IMR-90 (cell line): ENCODE data around the gene CDKN1C. TPM values are rescaled to one million over a fixed set of nuclear protein-coding genes. Genes with fewer than 3 reads are reported as not detected.
A peak's percentile ranks its signal among the peaks of the same experiment; 100 is the strongest.

ENCODE experiments used
- ATAC-seq: fragments of 200-7000 bp; cut with Tn5 transposase; 2 replicates; pipeline ENCODE4 v1.9.1; 2020; ENCODE audit warnings: low read depth, mild to moderate bottlenecking, moderate library complexity
- BruUV-seq: library from RNA; stranded (reverse); fragments of 400-500 nt; replicated peaks from 2 replicates; lab custom pipeline; 2021; lab: Mats Ljungman, UMichigan
- CTCF ChIA-PET: fragments of 300-600 bp; formaldehyde crosslinking; extraction: SDS; loops from one replicate; lab custom pipeline; 2021; ENCODE audit warnings: antibody characterized with exemption; lab: Yijun Ruan, JAX
- POLR2A ChIA-PET: fragments of 300-600 bp; sonication (Branson Sonifier 250); formaldehyde crosslinking; loops from one replicate; lab custom pipeline; 2022; ENCODE audit warnings: antibody characterized with exemption; ENCODE audit not compliant: unreplicated experiment; lab: Charles Lee
- DNase-seq: peaks from one replicate; pipeline ENCODE4 v3.0.0; 2013
- H2AFZ ChIP-seq: replicated peaks from 2 replicates; pipeline ENCODE3; 2013; ENCODE audit warnings: low read length, mild to moderate bottlenecking; ENCODE audit not compliant: poor library complexity
- H2AK5ac ChIP-seq: 2 replicates; pipeline ENCODE4 v1.6.1; 2013; ENCODE audit warnings: low read depth, low read length, inconsistent platforms
- H2AK9ac ChIP-seq: replicated peaks from 2 replicates; pipeline ENCODE3; 2013; ENCODE audit warnings: mild to moderate bottlenecking, low read depth, low read length, moderate library complexity; ENCODE audit not compliant: poor library complexity
- H2BK120ac ChIP-seq: 2 replicates; pipeline ENCODE4 v1.6.1; 2013; ENCODE audit warnings: low read depth, low read length, inconsistent platforms
- H2BK15ac ChIP-seq: 3 replicates; pipeline ENCODE4 v1.6.1; 2013; ENCODE audit warnings: low read depth, low read length, inconsistent platforms
- H2BK20ac ChIP-seq: 2 replicates; pipeline ENCODE4 v1.6.1; 2013; ENCODE audit warnings: low read depth, mild to moderate bottlenecking, inconsistent platforms, low read length, moderate library complexity
- H2BK5ac ChIP-seq: 2 replicates; pipeline ENCODE4 v1.6.1; 2013; ENCODE audit warnings: mild to moderate bottlenecking, low read depth, low read length, inconsistent platforms; ENCODE audit not compliant: poor library complexity, severe bottlenecking
- H3K14ac ChIP-seq: replicated peaks from 2 replicates; pipeline ENCODE4 v1.6.1; 2013; ENCODE audit warnings: low read depth, low read length, inconsistent platforms
- H3K18ac ChIP-seq: 2 replicates; pipeline ENCODE4 v1.6.1; 2013; ENCODE audit warnings: low read depth, low read length, control low read depth
- H3K23ac ChIP-seq: 2 replicates; pipeline ENCODE4 v1.6.1; 2013; ENCODE audit warnings: low read depth, low read length, inconsistent platforms
- H3K27ac ChIP-seq: 2 replicates; pipeline ENCODE4 v1.5.1; 2013; ENCODE audit warnings: mild to moderate bottlenecking, control low read depth, low read length; ENCODE audit not compliant: insufficient read depth
- H3K27me3 ChIP-seq: 2 replicates; pipeline ENCODE4 v1.6.1; 2013; ENCODE audit warnings: low read length; ENCODE audit not compliant: control insufficient read depth, insufficient read depth
- H3K36me3 ChIP-seq: 2 replicates; pipeline ENCODE4 v1.6.1; 2013; ENCODE audit warnings: low read length, mixed read lengths; ENCODE audit not compliant: control insufficient read depth, insufficient read depth
- H3K4ac ChIP-seq: 2 replicates; pipeline ENCODE4 v1.6.1; 2013; ENCODE audit warnings: low read depth, low read length, inconsistent platforms
- H3K4me1 ChIP-seq: 2 replicates; pipeline ENCODE4 v1.6.1; 2013; ENCODE audit warnings: low read length, mixed read lengths; ENCODE audit not compliant: control insufficient read depth, insufficient read depth
- H3K4me2 ChIP-seq: 2 replicates; pipeline ENCODE4 v1.6.1; 2013; ENCODE audit warnings: low read depth, mild to moderate bottlenecking, control low read depth, low read length, moderate library complexity
- H3K4me3 ChIP-seq: 2 replicates; pipeline ENCODE4 v1.5.1; 2013; ENCODE audit warnings: low read depth, mild to moderate bottlenecking, control low read depth, low read length, moderate library complexity; ENCODE audit not compliant: insufficient read depth
- H3K56ac ChIP-seq: 2 replicates; pipeline ENCODE4 v1.6.1; 2013; ENCODE audit warnings: low read length, inconsistent platforms; ENCODE audit not compliant: insufficient read depth; ENCODE audit errors: extremely low read depth
- H3K79me1 ChIP-seq, 2 experiments: 2 replicates each; pipeline ENCODE4 v1.6.1; 2013; ENCODE audit warnings: low read length in 2 of 2, inconsistent platforms in 1 of 2, low read depth in 1 of 2
- H3K9ac ChIP-seq: 2 replicates; pipeline ENCODE4 v1.6.1; 2013; ENCODE audit warnings: low read depth, low read length, control low read depth
- H3K9me1 ChIP-seq: 2 replicates; pipeline ENCODE4 v1.6.1; 2013; ENCODE audit warnings: low read length, inconsistent platforms; ENCODE audit not compliant: insufficient read depth
- H3K9me3 ChIP-seq: 2 replicates; pipeline ENCODE4 v1.6.1; 2013; ENCODE audit warnings: low read length; ENCODE audit not compliant: control insufficient read depth, insufficient read depth
- H4K20me1 ChIP-seq: 2 replicates; pipeline ENCODE4 v1.6.1; 2013; ENCODE audit warnings: low read length, inconsistent platforms; ENCODE audit not compliant: insufficient read depth
- H4K5ac ChIP-seq: 2 replicates; pipeline ENCODE4 v1.6.1; 2013; ENCODE audit warnings: mild to moderate bottlenecking, low read depth, low read length, control low read depth
- H4K8ac ChIP-seq, 2 experiments: 2 replicates each; pipeline ENCODE4 v1.6.1; 2013; ENCODE audit warnings: low read depth in 2 of 2, low read length in 2 of 2, control low read depth in 1 of 2, inconsistent platforms in 1 of 2
- H4K91ac ChIP-seq: 2 replicates; pipeline ENCODE4 v1.6.1; 2013; ENCODE audit warnings: low read depth, low read length, inconsistent platforms; ENCODE audit not compliant: insufficient read depth
- BHLHE40 ChIP-seq: fragments of 150-350 bp; IDR thresholded peaks from 2 replicates; pipeline ENCODE4 v1.6.1; 2016; ENCODE audit warnings: mild to moderate bottlenecking, low read depth, low read length
- CEBPB ChIP-seq: IDR thresholded peaks from 2 replicates; pipeline ENCODE4 v1.6.1; 2012; ENCODE audit warnings: low read depth, low read length, improper control_type of control experiment
- CHD1 ChIP-seq: IDR thresholded peaks from 2 replicates; pipeline ENCODE4 v1.6.1; 2012; ENCODE audit warnings: low read depth, low read length, improper control_type of control experiment
- CTCF ChIP-seq: conservative IDR thresholded peaks from 2 replicates; pipeline ENCODE4 v1.5.1; 2012; ENCODE audit warnings: mild to moderate bottlenecking, low read depth, low read length, improper control_type of control experiment
- FOS ChIP-seq: fragments of 150-350 bp; IDR thresholded peaks from 2 replicates; pipeline ENCODE4 v1.6.1; 2016; ENCODE audit warnings: low read depth, low read length
- MAFK ChIP-seq: IDR thresholded peaks from 2 replicates; pipeline ENCODE4 v1.6.1; 2012; ENCODE audit warnings: low read depth, low read length, improper control_type of control experiment
- MAZ ChIP-seq: IDR thresholded peaks from 2 replicates; pipeline ENCODE4 v1.6.1; 2012; ENCODE audit warnings: low read depth, mild to moderate bottlenecking, low read length, improper control_type of control experiment, moderate library complexity, borderline replicate concordance
- MXI1 ChIP-seq: IDR thresholded peaks from 2 replicates; pipeline ENCODE4 v1.6.1; 2012; ENCODE audit warnings: low read depth, mild to moderate bottlenecking, low read length, moderate library complexity, borderline replicate concordance
- NFE2L2 ChIP-seq: fragments of 150-350 bp; IDR thresholded peaks from 2 replicates; pipeline ENCODE4 v1.6.1; 2016; ENCODE audit warnings: low read depth, mild to moderate bottlenecking, low read length
- POLR2A ChIP-seq: IDR thresholded peaks from 2 replicates; pipeline ENCODE4 v1.6.1; 2012; ENCODE audit warnings: mild to moderate bottlenecking, low read depth, low read length
- RAD21 ChIP-seq: IDR thresholded peaks from 2 replicates; pipeline ENCODE4 v1.6.1; 2012; ENCODE audit warnings: low read length, improper control_type of control experiment
- RCOR1 ChIP-seq: IDR thresholded peaks from 2 replicates; pipeline ENCODE4 v1.6.1; 2012; ENCODE audit warnings: mild to moderate bottlenecking, low read length, improper control_type of control experiment; ENCODE audit not compliant: insufficient replicate concordance
- RFX5 ChIP-seq: IDR thresholded peaks from 2 replicates; pipeline ENCODE4 v1.8.0; 2012; ENCODE audit warnings: low read depth, mild to moderate bottlenecking, low read length, moderate library complexity
- SMC3 ChIP-seq: fragments of 150-350 bp; IDR thresholded peaks from 2 replicates; pipeline ENCODE4 v1.6.1; 2016; ENCODE audit warnings: low read depth, mild to moderate bottlenecking, antibody characterized with exemption, low read length, moderate library complexity
- WGBS, 2 experiments: methylation state at CpG; one replicate each; pipeline versions ENCODE4 v1.1.5 to v1.1.7; 2013; ENCODE audit warnings: missing lambda C conversion rate in 2 of 2; ENCODE audit not compliant: insufficient read length in 1 of 2; ENCODE audit errors: extremely low coverage in 2 of 2; 5-methylcytosine and 5-hydroxymethylcytosine counted together
- dilution Hi-C: fragments of 300-500 bp; cut with HindIII; formaldehyde crosslinking; loops from one replicate; pipeline ENCODE4 v1.14.3; 2018; ENCODE audit warnings: low sequenced_read_pairs; ENCODE audit not compliant: unreplicated experiment
- in situ Hi-C: fragments of 300-500 bp; cut with MboI; formaldehyde crosslinking; loops from 3 replicates; pipeline ENCODE4 v1.14.3; 2019; ENCODE audit warnings: low sequenced_read_pairs, inconsistent platforms, mixed read lengths
- intact Hi-C: fragments of 100-400 bp; cut with micrococcal nuclease; formaldehyde crosslinking; loops from 2 replicates; pipeline ENCODE4 v1.10.0; 2022
- polyA plus RNA-seq, 3 experiments: library from polyadenylated mRNA; depleted of rRNA; stranded (reverse); fragments of >200 nt; gene quantifications; 2 replicates each; pipeline ENCODE4 v1.2.3, GENCODE V29; 2012; ENCODE audit warnings: low replicate concordance in 1 of 3
- total RNA-seq: library from RNA; depleted of rRNA; stranded (reverse); fragments of >200 nt; gene quantifications from 2 replicates; pipeline ENCODE4 v1.2.3, GENCODE V29; 2012
- TF ChIP-seq, protein P1 (sequence below): fragments of 150-350 bp; IDR thresholded peaks from 2 replicates; pipeline ENCODE4 v1.6.1; 2017; ENCODE audit warnings: mild to moderate bottlenecking, antibody characterized with exemption, low read length, low read depth
- TF ChIP-seq, protein P2 (sequence below): fragments of 150-350 bp; IDR thresholded peaks from 2 replicates; pipeline ENCODE4 v1.6.1; 2016; ENCODE audit warnings: low read depth, mild to moderate bottlenecking, low read length, moderate library complexity, borderline replicate concordance

The CDKN1C gene
- total and polyA plus RNA-seq, 2 of the 4 experiments (the other 2 are of a cell fraction): 1.6 to 3.0 TPM

DNA sequence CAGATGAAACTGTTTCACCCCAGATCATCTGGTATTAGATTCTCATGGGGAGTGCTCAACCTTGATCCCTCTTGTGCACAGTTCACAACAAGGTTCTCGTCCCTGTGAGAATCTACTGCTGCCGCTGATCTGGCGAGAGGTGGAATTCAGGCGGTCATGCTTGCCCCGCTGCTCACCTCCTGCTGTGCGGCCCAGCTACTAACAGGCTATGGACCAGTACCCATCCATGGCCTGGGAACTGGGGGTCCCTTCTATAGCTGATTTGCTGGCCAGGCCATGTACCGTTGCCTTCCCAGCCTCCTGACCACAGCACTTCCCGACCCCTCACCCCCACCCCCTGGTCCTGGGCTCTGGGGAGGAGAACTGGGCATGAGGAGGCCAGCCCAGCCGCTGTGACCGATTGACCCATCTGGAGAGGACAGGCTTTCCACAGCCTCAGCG lies 41.1 kb upstream of the CDKN1C start:
- POLR2A ChIA-PET: interaction anchor here (0.6 kb wide), 1 partner anchor 35 kb away, joined by 3 read pairs; no protein-coding TSS in a partner anchor
- Histone ChIP-seq H3K9me3 (no peaks in the 10 kb centered on the region), H4K91ac (no peak overlapping the region), H2BK20ac (no peak overlapping the region), H3K9ac (no peak overlapping the region), H2BK5ac (no peak overlapping the region), H3K27ac (no peak overlapping the region), H3K56ac (no peak overlapping the region), H3K14ac (no peak overlapping the region), H2AK5ac (no peak overlapping the region), H3K79me1 (peaks cover 6 to 34% of the 10 kb centered on the region in 2 experiments; a peak in 3 of 4 replicates), H4K8ac (no peak overlapping the region), H2BK15ac (no peak overlapping the region), H4K5ac (no peak overlapping the region), H3K27me3 (no peaks in the 10 kb centered on the region), H2BK120ac (no peak overlapping the region), H3K4me2 (no peak overlapping the region), H3K4me3 (no peak overlapping the region), H2AFZ (no peak overlapping the region), H2AK9ac (no peak overlapping the region), H3K23ac (0 out of 2 replicates have a peak overlapping the region, but pooled peaks have one; percentile 32), H3K18ac (no peak overlapping the region), H3K9me1 (peaks cover 13% of the 10 kb centered on the region), H3K4ac (no peak overlapping the region), H3K36me3 (no peaks in the 10 kb centered on the region), H4K20me1 (peaks cover 23% of the 10 kb centered on the region), H3K4me1 (peaks cover 11% of the 10 kb centered on the region)
- no peak for DNase-seq
- no peak for TF ChIP-seq RCOR1
- no peak for TF ChIP-seq CTCF
- TF ChIP-seq CHD1: no peak
- TF ChIP-seq, protein P1, sequence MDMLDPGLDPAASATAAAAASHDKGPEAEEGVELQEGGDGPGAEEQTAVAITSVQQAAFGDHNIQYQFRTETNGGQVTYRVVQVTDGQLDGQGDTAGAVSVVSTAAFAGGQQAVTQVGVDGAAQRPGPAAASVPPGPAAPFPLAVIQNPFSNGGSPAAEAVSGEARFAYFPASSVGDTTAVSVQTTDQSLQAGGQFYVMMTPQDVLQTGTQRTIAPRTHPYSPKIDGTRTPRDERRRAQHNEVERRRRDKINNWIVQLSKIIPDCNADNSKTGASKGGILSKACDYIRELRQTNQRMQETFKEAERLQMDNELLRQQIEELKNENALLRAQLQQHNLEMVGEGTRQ: no peak
- TF ChIP-seq MAZ: no peak
- TF ChIP-seq RAD21: no peak
- no peak for TF ChIP-seq CEBPB
- TF ChIP-seq BHLHE40: no peak
- no peak for TF ChIP-seq MXI1
- TF ChIP-seq RFX5: no peak
- TF ChIP-seq, protein P2, sequence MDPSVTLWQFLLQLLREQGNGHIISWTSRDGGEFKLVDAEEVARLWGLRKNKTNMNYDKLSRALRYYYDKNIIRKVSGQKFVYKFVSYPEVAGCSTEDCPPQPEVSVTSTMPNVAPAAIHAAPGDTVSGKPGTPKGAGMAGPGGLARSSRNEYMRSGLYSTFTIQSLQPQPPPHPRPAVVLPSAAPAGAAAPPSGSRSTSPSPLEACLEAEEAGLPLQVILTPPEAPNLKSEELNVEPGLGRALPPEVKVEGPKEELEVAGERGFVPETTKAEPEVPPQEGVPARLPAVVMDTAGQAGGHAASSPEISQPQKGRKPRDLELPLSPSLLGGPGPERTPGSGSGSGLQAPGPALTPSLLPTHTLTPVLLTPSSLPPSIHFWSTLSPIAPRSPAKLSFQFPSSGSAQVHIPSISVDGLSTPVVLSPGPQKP: no peak
- TF ChIP-seq SMC3: no peak
- no peak for TF ChIP-seq POLR2A
- no peak for TF ChIP-seq NFE2L2
- TF ChIP-seq MAFK: no peak
- no peak for TF ChIP-seq FOS
- intact Hi-C loops (no loop called here), dilution Hi-C loops (no loop called here), in situ Hi-C loops (no loop called here)
- CTCF ChIA-PET: no interaction called here
- 98% methylated on average over 6 of the region's 11 CpGs; no CpG with 5 or more reads in 1 of the 2 experiments for WGBS, 2 experiments
- no TSS peak for BruUV-seq
- no peak for ATAC-seq
